ENCODE measurements around the gene RHEX.
"Not testable (repeated sequence)": the region's sequence is repeated elsewhere in the genome, so short reads cannot be mapped to it uniquely, and the experiment has no call there.

The RHEX gene

GRCh38 chr1:206058927-206059292 lies 5.9 kb downstream of the RHEX start:
- no peak for DNase-seq (ENCODE audit: low read depth in 3 of 3)

GRCh38 chr1:206059355-206059915 lies 6.5 kb downstream of the RHEX start:
- no peak for DNase-seq (ENCODE audit: low read depth in 3 of 3)

- no peak for DNase-seq (ENCODE audit: low read depth in 3 of 3)
These were observed 7.9 kb downstream of the RHEX start for GRCh38 chr1:206060844-206061243.

- no peak for DNase-seq (ENCODE audit: low read depth in 3 of 3)
These were observed 9.5 kb downstream of the RHEX start for GRCh38 chr1:206062464-206062863.

- not testable (repeated sequence) for DNase-seq (ENCODE audit: low read depth in 3 of 3)
These were observed 11.0 kb downstream of the RHEX start for GRCh38 chr1:206064001-206064400.

- DNase-seq (ENCODE audit: low read depth in 3 of 3), result not testable (repeated sequence)
These were observed 11.5 kb downstream of the RHEX start for GRCh38 chr1:206064501-206064900.

- no peak for DNase-seq (ENCODE audit: low read depth in 3 of 3)
These were observed 12.7 kb downstream of the RHEX start for GRCh38 chr1:206065547-206066145.

- no peak for DNase-seq (ENCODE audit: low read depth in 3 of 3)
These were observed 13.7 kb downstream of the RHEX start for GRCh38 chr1:206066479-206067171.

- DNase-seq (ENCODE audit: low read depth in 3 of 3), result no peak
These were observed 14.7 kb downstream of the RHEX start for GRCh38 chr1:206067486-206068227.

GRCh38 chr1:206068314-206068713 lies 15.3 kb downstream of the RHEX start:
- no peak for DNase-seq (ENCODE audit: low read depth in 3 of 3)

GRCh38 chr1:206070627-206071304 lies 17.8 kb downstream of the RHEX start:
- DNase-seq (ENCODE audit: low read depth in 3 of 3), result no peak

GRCh38 chr1:206074839-206075238 lies 21.9 kb downstream of the RHEX start:
- DNase-seq (ENCODE audit: low read depth in 3 of 3), result no peak

GRCh38 chr1:206075786-206076755 lies 23.1 kb downstream of the RHEX start:
- no peak for DNase-seq (ENCODE audit: low read depth in 3 of 3)

GRCh38 chr1:206079135-206079534 lies 26.2 kb downstream of the RHEX start:
- DNase-seq (ENCODE audit: low read depth in 3 of 3), result no peak

GRCh38 chr1:206080026-206080820 lies 27.2 kb downstream of the RHEX start:
- DNase-seq (ENCODE audit: low read depth in 3 of 3), result no peak

GRCh38 chr1:206081856-206082255 lies 28.9 kb downstream of the RHEX start:
- no peak for DNase-seq (ENCODE audit: low read depth in 3 of 3)

- no peak for DNase-seq (ENCODE audit: low read depth in 3 of 3)
These were observed 30.1 kb downstream of the RHEX start for GRCh38 chr1:206082831-206083695.

- no peak for DNase-seq (ENCODE audit: low read depth in 3 of 3)
These were observed 30.8 kb downstream of the RHEX start for GRCh38 chr1:206083750-206084149.

- DNase-seq (ENCODE audit: low read depth in 3 of 3), result no peak
These were observed 34.1 kb downstream of the RHEX start for GRCh38 chr1:206087091-206087490.
